Neural progenitor cell (in vitro differentiated cells): ENCODE measurements around the gene PROS1.

Source experiments
- EZH2 ChIP-seq: fragments of 200-600 bp; sonication (generic); IDR thresholded peaks from 2 replicates; pipeline ENCODE4 v1.6.1; 2017; ENCODE audit warnings: antibody characterized with exemption, mild to moderate bottlenecking, moderate library complexity
- TF ChIP-seq, protein P1 (sequence below): fragments of 200-600 bp; sonication (generic); IDR thresholded peaks from 2 replicates; pipeline ENCODE4 v1.5.1; 2017; ENCODE audit warnings: antibody characterized with exemption, mild to moderate bottlenecking

DNA sequence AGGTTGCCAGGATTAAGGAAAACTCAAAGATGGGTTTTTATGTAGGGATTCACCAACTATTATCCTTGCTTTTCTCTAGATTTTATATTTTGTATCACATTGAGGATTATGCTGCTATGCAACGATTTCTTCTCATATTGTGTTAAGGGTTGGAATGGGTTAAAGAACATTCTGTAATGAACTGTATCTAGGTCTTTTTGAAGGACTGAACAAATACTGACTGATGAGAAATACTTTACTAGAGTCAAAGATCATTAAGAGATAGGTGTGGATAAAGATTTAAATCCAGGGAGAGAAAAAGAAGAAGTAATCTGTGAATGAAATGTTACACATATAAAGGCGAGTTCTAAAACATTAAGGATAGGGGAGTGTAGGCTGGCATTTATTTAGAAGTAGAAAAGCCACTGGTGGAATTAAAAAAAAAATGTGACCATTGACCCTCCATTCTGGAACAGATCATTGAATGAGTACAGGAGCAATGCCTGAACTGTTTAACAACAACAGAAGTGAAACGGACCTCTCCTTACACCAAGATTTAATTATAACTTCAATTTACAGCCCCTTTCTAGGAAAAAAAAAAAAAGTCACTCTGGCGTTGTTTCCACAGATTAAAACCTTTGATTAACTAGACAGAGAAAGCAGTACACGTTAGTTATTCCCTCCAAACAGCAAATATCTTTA is 39.2 kb downstream of the PROS1 start:
- TF ChIP-seq, protein P1, sequence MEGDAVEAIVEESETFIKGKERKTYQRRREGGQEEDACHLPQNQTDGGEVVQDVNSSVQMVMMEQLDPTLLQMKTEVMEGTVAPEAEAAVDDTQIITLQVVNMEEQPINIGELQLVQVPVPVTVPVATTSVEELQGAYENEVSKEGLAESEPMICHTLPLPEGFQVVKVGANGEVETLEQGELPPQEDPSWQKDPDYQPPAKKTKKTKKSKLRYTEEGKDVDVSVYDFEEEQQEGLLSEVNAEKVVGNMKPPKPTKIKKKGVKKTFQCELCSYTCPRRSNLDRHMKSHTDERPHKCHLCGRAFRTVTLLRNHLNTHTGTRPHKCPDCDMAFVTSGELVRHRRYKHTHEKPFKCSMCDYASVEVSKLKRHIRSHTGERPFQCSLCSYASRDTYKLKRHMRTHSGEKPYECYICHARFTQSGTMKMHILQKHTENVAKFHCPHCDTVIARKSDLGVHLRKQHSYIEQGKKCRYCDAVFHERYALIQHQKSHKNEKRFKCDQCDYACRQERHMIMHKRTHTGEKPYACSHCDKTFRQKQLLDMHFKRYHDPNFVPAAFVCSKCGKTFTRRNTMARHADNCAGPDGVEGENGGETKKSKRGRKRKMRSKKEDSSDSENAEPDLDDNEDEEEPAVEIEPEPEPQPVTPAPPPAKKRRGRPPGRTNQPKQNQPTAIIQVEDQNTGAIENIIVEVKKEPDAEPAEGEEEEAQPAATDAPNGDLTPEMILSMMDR = no peak
- TF ChIP-seq EZH2 = no peak
